Neural cell (in vitro differentiated cells): ENCODE results near the gene TFDP2. TPM values are rescaled to one million over a fixed set of nuclear protein-coding genes. Genes with fewer than 3 reads are reported as not detected.

Experiments used
- H2AFZ ChIP-seq: fragments of 200-600, 300-800 bp; sonication (generic), shearing (Covaris generic); 2 replicates; pipeline ENCODE4 v1.6.0; 2014; ENCODE audit warnings: low read depth, mild to moderate bottlenecking, antibody characterized with exemption, low read length, moderate library complexity
- H3F3A ChIP-seq: fragments of 200-600 bp; shearing (Covaris generic); 2 replicates; pipeline ENCODE4 v1.6.1; 2016; ENCODE audit warnings: mild to moderate bottlenecking, moderate library complexity, mixed read lengths, antibody characterized with exemption, low read length; ENCODE audit not compliant: insufficient read depth, poor library complexity, severe bottlenecking
- H3K27ac ChIP-seq: fragments of 200-600, 300-800 bp; sonication (generic), shearing (Covaris generic); 2 replicates; pipeline ENCODE4 v1.5.1; 2014; ENCODE audit warnings: mild to moderate bottlenecking, low read length, moderate library complexity
- H3K27me3 ChIP-seq: fragments of 300-800, 200-600 bp; sonication (generic), shearing (Covaris generic); 2 replicates; pipeline ENCODE4 v1.6.0; 2014; ENCODE audit warnings: mild to moderate bottlenecking, low read depth, low read length, moderate library complexity; ENCODE audit not compliant: insufficient read depth
- H3K36me3 ChIP-seq: fragments of 300-800, 200-600 bp; sonication (generic), shearing (Covaris generic); 2 replicates; pipeline ENCODE4 v1.5.1; 2014; ENCODE audit warnings: mild to moderate bottlenecking, antibody characterized with exemption, low read length, moderate library complexity; ENCODE audit not compliant: insufficient read depth
- H3K4me2 ChIP-seq: fragments of 300-800, 200-600 bp; sonication (generic), shearing (Covaris generic); 2 replicates; pipeline ENCODE4 v1.6.0; 2014; ENCODE audit warnings: mild to moderate bottlenecking, low read length
- H3K4me3 ChIP-seq: fragments of 300-800, 200-600 bp; sonication (generic), shearing (Covaris generic); 2 replicates; pipeline ENCODE4 v1.5.1; 2014; ENCODE audit warnings: mild to moderate bottlenecking, low read length, moderate library complexity
- H3K79me2 ChIP-seq: fragments of 200-600 bp; shearing (Covaris generic); replicated peaks from 2 replicates; pipeline ENCODE4 v1.6.0; 2014; ENCODE audit warnings: mild to moderate bottlenecking, low read length, moderate library complexity; ENCODE audit not compliant: insufficient read depth
- H3K9ac ChIP-seq: fragments of 300-800, 200-600 bp; sonication (generic), shearing (Covaris generic); 2 replicates; pipeline ENCODE4 v1.6.1; 2016; ENCODE audit warnings: mild to moderate bottlenecking, low read length, mixed read lengths
- H3K9me2 ChIP-seq: fragments of 200-600 bp; shearing (Covaris generic); 2 replicates; pipeline ENCODE4 v1.6.1; 2016; ENCODE audit warnings: mild to moderate bottlenecking, low read length, mixed read lengths; ENCODE audit not compliant: insufficient read depth
- H3K9me3 ChIP-seq: fragments of 200-600, 300-800 bp; sonication (generic), shearing (Covaris generic); 2 replicates; pipeline ENCODE4 v1.6.1; 2016; ENCODE audit warnings: mild to moderate bottlenecking, mixed run types, low read length, moderate library complexity, mixed read lengths
- H4K20me1 ChIP-seq: fragments of 200-600 bp; shearing (Covaris generic); 2 replicates; pipeline ENCODE4 v1.6.1; 2016; ENCODE audit warnings: mild to moderate bottlenecking, mixed run types; ENCODE audit not compliant: insufficient read depth
- CTCF ChIP-seq: fragments of 450-650 bp; IDR thresholded peaks from 2 replicates; pipeline ENCODE4 v1.5.1; 2014; ENCODE audit warnings: antibody characterized with exemption, mild to moderate bottlenecking, moderate library complexity; ENCODE audit not compliant: poor library complexity, severe bottlenecking
- EP300 ChIP-seq: fragments of 450-650 bp; conservative IDR thresholded peaks from 2 replicates; pipeline ENCODE4 v1.6.1; 2014; ENCODE audit warnings: antibody characterized with exemption, mild to moderate bottlenecking, moderate library complexity; ENCODE audit not compliant: poor library complexity, severe bottlenecking
- EZH2 ChIP-seq: fragments of 200-600, 300-800 bp; shearing (Covaris generic), sonication (generic); IDR thresholded peaks from 2 replicates; pipeline ENCODE4 v1.6.1; 2014; ENCODE audit warnings: antibody characterized with exemption, low read length, borderline replicate concordance, mild to moderate bottlenecking; ENCODE audit not compliant: insufficient read depth, poor library complexity, severe bottlenecking
- MXI1 ChIP-seq: fragments of 450-650 bp; conservative IDR thresholded peaks from 2 replicates; pipeline ENCODE4 v1.6.1; 2014; ENCODE audit warnings: antibody characterized with exemption, mild to moderate bottlenecking; ENCODE audit not compliant: poor library complexity, severe bottlenecking
- POLR2AphosphoS5 ChIP-seq: IDR thresholded peaks from 2 replicates; pipeline ENCODE4 v1.6.1; 2012
- RAD21 ChIP-seq: fragments of 450-650 bp; conservative IDR thresholded peaks from 2 replicates; pipeline ENCODE4 v1.6.1; 2014; ENCODE audit warnings: antibody characterized with exemption, mild to moderate bottlenecking, moderate library complexity
- SMC3 ChIP-seq: fragments of 450-650 bp; conservative IDR thresholded peaks from 2 replicates; pipeline ENCODE4 v1.6.1; 2014; ENCODE audit warnings: antibody characterized with exemption, mild to moderate bottlenecking, moderate library complexity; ENCODE audit not compliant: poor library complexity
- TAF1 ChIP-seq: IDR thresholded peaks from 2 replicates; pipeline ENCODE4 v1.6.1; 2012; ENCODE audit warnings: low read depth
- polyA plus RNA-seq: library from polyadenylated mRNA; depleted of rRNA; stranded (reverse); fragments of >200 nt; gene quantifications from 2 replicates; pipeline ENCODE4 v1.2.3, GENCODE V29; 2014
- TF ChIP-seq, protein P1 (sequence below): IDR thresholded peaks from 2 replicates; pipeline ENCODE4 v1.6.1; 2012; ENCODE audit warnings: borderline replicate concordance

Gene TFDP2
- polyA plus RNA-seq, 1 donor from 2014 or later = 17.0 TPM

DNA sequence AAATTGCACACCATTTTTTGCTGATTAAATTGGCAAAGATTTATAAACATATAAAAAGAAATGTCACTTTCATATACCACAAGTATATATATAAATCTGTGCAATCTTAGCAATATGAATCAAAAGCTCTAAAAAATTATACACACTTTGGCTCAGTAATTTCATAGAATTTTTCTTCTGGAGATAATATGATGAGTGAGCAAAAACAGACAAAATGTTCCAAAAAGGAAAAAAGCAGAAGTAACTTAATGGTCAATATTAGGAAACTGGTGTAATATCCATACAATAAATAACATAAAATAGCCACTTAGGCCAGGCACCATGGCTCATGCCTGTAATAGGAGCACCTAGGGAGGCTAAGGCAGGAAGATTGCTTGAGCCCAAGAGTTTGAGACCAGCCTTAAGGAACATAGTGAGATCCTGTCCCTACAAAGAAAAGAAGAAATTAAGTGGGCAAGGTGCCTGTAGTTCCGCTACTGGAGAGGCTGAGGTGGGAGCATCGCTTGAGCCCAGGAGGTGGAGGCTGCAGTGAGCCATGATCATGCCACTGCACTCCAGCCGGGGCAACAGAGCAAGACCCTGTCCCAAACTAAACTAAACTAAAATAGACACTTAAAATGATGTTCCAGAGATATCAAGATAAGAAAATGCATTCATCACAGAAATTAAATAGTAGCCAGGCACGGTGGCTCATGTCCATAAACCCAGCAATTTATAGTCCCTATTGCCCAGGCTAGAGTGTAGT is 52.1 kb downstream of the TFDP2 start:
- H3K4me3 ChIP-seq = no peak overlapping the region
- H3K79me2 ChIP-seq = no peaks in the 10 kb centered on the region

DNA sequence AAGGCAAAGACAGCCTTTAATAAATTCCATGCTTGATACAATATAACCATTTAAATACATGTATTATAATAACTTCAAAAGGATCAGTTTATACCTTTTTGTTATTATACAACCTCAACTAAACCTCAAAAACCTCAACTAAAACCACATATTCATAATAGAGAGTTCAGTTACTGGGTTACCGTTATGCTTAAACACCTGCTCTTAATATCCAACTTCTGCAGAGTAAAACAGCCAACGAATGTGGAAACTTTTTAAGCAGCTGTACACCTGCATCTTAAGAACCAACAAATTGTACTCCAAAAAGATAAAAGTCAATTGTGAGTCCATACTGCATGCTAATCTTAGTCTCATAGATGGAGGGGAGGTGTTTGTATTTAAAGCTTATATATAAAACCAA is 53.5 kb downstream of the TFDP2 start:
- Histone ChIP-seq H2AFZ (no peak overlapping the region), H3K4me3 (no peak overlapping the region), H3K27ac (no peak overlapping the region), H3K9me2 (no peaks in the 10 kb centered on the region), H3K9me3 (no peaks in the 10 kb centered on the region), H3K36me3 (no peaks in the 10 kb centered on the region), H3K27me3 (no peaks in the 10 kb centered on the region), H3K4me2 (no peak overlapping the region), H4K20me1 (no peaks in the 10 kb centered on the region), H3K79me2 (no peaks in the 10 kb centered on the region), H3F3A (no peaks in the 10 kb centered on the region), H3K9ac (no peak overlapping the region)
- no peak for TF ChIP-seq RAD21
- no peak for TF ChIP-seq POLR2AphosphoS5
- TF ChIP-seq CTCF = no peak
- TF ChIP-seq MXI1 = no peak
- no peak for TF ChIP-seq EZH2
- TF ChIP-seq EP300 = no peak
- TF ChIP-seq TAF1 = no peak
- TF ChIP-seq, protein P1, sequence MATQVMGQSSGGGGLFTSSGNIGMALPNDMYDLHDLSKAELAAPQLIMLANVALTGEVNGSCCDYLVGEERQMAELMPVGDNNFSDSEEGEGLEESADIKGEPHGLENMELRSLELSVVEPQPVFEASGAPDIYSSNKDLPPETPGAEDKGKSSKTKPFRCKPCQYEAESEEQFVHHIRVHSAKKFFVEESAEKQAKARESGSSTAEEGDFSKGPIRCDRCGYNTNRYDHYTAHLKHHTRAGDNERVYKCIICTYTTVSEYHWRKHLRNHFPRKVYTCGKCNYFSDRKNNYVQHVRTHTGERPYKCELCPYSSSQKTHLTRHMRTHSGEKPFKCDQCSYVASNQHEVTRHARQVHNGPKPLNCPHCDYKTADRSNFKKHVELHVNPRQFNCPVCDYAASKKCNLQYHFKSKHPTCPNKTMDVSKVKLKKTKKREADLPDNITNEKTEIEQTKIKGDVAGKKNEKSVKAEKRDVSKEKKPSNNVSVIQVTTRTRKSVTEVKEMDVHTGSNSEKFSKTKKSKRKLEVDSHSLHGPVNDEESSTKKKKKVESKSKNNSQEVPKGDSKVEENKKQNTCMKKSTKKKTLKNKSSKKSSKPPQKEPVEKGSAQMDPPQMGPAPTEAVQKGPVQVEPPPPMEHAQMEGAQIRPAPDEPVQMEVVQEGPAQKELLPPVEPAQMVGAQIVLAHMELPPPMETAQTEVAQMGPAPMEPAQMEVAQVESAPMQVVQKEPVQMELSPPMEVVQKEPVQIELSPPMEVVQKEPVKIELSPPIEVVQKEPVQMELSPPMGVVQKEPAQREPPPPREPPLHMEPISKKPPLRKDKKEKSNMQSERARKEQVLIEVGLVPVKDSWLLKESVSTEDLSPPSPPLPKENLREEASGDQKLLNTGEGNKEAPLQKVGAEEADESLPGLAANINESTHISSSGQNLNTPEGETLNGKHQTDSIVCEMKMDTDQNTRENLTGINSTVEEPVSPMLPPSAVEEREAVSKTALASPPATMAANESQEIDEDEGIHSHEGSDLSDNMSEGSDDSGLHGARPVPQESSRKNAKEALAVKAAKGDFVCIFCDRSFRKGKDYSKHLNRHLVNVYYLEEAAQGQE = no peak

More for the DNA sequence above, 52.1 kb downstream of the TFDP2 start:
- Histone ChIP-seq H2AFZ (no peak overlapping the region), H3K9ac (no peak overlapping the region), H3K9me2 (no peaks in the 10 kb centered on the region), H3K27me3 (no peaks in the 10 kb centered on the region), H3K4me2 (no peak overlapping the region), H3K36me3 (no peaks in the 10 kb centered on the region), H4K20me1 (no peaks in the 10 kb centered on the region), H3K27ac (no peak overlapping the region), H3F3A (no peaks in the 10 kb centered on the region), H3K9me3 (no peaks in the 10 kb centered on the region)
- TF ChIP-seq CTCF (no peak), EP300 (no peak), SMC3 (no peak), TAF1 (no peak), EZH2 (no peak), POLR2AphosphoS5 (no peak), RAD21 (no peak)
- TF ChIP-seq, protein P1 = no peak
